GM21360 (cell line): Measurements from ENCODE around the gene TMEM131.
"Not testable (repeated sequence)": the region's sequence is repeated elsewhere in the genome, so short reads cannot be mapped to it uniquely, and the experiment has no call there.

ENCODE experiments used
- ATAC-seq: cut with Tn5 transposase; IDR thresholded peaks from one replicate; pipeline ENCODE4 v1.9.1; 2021; ENCODE audit warnings: mild to moderate bottlenecking, moderate library complexity; ENCODE audit not compliant: unreplicated experiment

Gene TMEM131

DNA sequence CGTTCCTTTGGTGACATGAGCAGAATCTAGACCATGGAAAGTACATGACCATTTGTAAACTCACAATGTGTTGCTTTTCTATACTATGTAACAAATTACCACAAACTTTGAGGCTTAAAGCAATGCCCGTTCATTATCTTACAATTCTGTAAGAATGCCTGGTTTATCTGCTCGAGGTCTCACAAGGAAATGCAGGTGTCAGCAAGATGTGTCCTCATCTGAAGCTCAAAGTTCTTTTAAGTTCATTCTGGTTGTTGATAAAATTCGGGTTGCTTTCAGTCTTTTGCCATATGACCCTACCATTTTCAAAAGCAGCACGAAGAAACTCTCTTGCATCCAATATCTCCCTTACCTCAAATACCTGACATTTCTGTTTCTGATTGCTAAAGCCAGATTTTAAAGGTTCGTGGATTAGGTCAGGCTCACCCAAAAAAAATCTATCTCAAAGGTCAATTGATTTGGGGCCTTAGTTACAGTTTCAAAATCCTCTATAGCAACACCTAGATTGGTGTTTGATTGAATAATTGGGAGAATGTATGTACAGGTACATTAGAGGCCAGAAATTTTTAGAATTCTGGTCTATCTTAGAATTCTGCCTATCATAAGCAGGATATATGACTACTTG is 125.9 kb downstream of the TMEM131 start:
- ATAC-seq = no peak

DNA sequence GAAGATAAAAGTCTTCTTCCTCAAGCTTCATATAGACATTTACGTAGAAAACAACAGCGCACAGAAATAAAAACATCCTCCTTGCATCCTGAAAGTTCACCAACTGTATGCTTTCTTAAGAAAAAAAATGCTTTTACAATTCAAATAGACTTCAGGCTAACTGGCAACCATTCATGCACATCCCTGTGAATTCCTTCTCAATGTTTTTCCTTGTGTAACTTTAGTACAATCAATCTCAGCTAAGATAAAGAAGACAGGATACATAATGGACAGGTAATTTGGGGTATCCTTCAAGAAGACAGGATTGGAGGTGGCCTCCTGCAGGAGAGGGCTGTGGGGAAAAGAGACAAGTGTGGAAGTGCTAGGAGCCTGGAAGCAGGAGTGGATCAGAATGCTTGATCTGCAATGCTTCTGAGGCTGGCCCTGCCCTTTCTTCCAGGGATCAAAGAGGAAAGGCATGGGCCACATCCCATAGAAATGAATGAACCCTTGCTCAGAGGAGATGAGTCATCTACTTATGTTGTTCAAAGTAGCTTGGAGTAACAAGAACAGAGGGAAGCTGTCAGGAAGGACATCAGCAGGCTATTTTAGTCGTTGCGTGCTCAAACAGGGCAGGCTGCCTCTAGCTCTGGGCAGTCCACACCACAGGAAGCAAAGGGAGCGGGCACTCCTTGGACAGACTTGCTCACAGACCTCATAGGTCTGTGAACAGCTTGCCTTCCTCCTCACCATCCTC is 126.6 kb downstream of the TMEM131 start:
- ATAC-seq = no peak

DNA sequence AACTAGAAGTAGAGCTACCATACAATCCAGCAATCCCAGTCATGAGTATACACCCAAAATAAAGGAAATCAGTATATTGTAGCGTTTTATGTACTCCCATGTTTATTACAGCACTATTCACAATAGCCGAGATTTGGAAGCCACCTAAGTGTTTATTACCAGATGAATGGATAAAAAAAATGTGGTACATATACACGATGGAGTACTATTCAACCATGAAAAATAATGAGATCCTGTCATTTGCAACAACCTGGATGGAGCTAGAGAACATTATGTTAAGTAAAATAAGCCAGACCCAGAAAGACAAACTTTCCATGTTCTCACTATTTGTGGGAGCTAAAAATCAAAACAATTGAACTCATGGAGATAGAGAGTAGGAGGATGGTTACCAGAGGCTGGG is 131.9 kb downstream of the TMEM131 start:
- no peak for ATAC-seq

DNA sequence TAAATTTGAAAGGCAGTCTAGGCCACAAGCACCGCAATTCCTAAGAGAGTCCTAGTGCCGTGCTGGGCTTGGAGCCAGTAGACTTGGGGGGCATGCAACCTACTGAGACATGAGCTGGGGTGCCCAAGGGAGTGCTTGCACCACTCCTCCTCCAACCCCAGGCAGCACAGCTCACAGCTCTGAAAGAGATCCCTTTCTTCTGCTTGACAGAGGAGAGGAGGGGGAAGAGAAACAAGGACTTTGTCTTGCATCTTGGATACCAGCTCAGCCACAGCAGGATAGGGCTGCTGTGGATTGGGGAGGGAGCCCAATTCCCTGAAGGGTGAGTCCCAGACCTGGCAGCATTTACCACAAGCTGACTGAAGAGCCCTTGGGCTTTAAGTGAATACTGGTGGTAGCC is 134.6 kb downstream of the TMEM131 start:
- ATAC-seq = no peak

DNA sequence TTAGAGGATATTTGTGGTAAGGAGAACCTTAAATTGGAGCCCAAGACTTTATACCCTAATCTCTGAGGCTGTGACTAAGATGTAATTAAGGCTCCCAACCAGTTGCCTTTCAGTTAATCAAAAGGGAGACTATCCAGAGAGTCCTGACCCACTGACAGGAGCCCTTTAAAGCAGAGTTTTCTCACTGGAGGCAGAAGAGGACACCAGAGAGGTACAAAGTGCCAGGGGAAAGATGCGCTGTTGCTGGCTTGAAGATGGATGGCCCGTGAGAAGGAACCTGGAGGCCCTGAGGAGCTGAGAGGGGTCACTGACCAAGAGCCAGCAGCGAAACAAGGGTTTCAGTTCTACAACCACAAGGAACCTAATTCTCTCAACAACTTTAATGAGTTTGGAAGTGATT is 137.3 kb downstream of the TMEM131 start:
- ATAC-seq = no peak

DNA sequence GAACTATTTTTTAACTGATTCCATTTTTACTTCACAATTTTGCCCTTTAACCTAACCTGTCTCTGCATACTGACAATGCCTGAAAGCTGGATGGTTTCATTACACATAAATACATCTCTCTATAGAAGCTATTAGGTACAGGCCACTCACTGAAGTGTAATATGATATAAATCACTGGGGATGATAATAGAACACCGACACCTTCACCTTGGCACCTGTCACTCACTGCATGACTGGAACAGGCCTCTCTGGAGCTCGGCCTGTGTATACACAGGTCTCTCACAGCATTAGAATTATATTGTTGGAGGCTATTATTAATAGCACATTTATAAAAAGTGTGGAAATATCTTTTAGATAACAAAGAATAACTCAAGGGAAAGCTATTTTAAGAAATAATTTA is 138.2 kb downstream of the TMEM131 start:
- ATAC-seq = no peak

DNA sequence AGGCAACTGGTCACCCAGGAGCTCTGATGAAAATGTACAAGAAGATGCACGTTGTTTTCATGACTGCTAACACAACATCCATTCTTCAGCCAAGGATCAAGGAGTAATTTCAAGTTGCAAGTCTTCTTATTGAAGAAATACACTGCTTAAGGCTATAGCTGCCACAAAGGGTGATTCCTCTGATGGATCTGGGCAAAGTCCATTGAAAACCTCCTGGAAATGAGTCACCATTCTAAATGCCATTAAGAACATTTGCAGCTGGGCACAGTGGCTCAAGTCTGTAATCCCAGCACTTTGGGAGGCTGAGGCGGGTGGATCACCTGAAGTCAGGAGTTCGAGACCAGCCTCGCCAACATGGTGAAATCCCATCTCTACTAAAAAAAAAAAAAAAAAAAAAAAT is 142.7 kb downstream of the TMEM131 start:
- ATAC-seq = not testable (repeated sequence)

DNA sequence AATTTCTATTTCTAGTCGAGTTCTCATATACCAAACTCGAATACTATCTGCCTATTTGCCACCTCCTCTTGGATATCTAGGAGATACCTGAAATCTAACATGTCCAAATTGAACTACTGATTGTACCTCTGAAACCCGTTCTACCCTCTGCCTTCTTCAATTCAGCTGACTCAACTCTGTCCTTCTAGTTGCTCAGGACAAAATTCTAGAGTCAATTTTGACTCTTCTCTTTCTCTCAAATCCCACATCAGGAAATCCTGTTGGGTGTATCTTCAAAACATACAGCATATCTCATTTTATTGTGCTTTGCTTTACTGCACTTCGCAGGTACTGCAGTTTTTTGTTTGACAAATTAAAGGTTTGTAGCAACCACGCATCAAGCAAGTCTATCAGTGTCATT is 144.6 kb downstream of the TMEM131 start:
- no peak for ATAC-seq

DNA sequence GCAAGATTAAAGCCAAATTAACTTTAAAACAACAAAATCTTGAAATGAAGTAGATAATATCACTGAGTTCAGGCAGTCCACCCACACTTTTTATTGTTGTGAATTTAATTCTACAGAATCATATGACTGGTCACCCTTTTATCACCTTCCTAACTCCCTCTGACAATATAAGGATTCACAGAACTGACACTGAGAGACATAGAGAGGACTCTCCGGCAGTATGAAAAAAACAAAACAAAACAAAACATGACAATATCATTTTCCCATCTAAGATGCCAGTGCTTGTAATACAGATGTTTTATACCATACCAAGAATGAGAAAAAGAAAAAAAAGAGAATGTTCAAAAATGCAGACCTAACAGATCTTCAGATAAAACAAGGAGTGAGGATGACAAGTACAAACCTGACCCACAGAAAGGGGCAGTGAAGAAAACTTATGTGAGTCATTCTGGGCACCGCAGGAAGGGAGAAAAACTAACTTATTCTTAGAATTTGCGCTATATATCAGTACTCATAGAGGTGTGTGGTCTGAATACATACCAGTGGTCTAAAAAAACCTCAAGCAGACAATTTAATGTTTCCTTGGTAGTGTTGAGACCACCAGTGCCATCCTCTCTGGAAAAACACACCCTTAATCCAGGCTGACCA is 145.7 kb downstream of the TMEM131 start:
- peak; percentile 46 for ATAC-seq

DNA sequence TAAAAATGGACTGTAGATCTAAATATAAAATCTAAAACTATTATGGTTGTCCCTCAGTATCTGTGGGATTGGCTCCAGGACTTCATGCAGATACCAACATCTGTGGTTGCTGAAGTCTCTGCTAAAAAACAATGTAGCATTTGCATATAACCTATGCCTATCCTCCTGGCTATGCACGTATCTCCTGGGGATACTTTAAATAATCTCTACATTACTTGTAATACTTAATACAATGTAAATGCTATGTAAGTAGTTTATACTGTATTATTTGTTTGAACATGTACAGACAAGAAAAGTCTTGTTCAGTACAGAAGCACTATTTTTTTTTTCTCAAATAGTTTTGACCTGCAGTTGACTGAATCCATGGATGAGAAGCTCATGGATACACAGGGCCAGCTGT is 147.4 kb downstream of the TMEM131 start:
- ATAC-seq = no peak

DNA sequence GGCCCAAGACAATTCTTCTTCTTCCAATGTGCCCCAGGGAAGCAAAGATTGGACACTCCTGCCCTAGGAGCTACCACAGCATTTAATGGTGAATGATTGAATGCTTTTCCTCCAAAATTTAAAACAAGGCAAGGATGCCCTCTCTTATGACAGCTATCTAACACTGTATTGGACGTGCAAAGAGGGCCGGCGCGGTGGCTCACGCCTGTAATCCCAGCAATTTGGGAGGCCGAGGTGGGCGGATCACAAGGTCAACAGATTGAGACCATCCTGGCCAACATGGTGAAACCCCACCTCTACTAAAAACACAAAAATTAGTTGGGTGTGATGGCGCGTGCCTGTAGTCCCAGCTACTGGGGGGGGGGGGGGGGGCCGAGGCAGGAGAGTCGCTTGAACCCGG is 149.0 kb downstream of the TMEM131 start:
- ATAC-seq = not testable (repeated sequence)

DNA sequence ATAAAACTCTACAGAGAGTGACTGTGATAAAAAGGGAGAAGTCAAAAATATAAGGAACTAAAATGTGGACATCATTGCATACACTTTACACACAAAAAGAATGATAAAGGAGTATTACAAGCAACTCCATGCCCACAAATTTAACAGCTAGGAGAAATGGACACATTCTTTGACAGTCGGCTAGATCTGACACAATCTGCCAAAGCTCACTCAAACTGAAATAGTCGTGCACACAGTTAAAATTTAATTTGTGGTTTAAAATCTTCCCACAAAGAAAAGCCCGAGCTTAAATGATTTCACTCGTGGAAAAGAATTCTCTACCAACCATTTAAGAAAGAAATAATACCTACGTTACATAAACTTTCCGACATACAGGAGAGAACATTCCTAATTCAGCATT is 149.9 kb downstream of the TMEM131 start:
- ATAC-seq = no peak

DNA sequence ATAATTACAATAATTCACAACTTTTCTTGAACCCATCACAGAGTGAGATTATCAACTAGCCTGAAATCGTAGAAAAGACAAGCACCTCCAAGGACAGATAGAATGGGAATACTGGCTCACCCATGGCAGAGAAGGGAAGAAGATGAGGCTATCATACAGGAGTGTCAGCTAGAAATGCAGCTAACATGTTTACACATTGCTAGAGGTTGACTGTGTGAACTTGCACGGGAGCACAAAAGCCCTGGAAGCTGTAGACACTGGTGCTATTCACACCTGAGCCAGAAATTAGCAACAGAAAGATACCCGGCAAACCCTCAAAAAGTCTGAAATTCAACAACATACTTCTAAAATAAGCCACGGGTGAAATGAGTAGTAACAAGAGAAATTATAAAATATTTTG is 150.6 kb downstream of the TMEM131 start:
- ATAC-seq = no peak

DNA sequence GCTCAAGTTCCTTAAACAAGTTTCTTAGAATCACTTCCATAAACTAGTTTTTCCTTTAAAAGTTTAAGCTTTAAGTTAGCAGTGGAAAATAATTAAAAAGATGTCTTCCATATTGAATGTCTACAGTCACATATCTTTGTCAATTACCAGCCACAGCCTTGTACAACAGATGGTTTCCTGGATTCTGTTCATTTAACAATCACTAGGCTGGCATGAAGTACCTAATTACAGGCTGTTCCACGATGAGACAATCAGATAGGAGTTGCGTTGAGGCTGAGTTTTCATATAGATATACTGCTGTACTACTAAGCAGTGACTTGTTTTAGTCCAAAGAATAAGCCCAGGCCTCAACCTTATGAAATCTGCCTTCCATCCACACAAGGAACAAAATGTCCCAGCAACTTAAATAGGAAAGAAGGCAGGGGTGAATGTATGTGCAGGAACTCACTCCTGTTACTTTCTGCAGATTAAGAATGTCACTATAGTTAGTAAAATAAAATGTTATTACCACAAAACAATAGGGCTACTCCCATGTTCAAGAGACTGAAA is 151.4 kb downstream of the TMEM131 start:
- ATAC-seq = no peak

DNA sequence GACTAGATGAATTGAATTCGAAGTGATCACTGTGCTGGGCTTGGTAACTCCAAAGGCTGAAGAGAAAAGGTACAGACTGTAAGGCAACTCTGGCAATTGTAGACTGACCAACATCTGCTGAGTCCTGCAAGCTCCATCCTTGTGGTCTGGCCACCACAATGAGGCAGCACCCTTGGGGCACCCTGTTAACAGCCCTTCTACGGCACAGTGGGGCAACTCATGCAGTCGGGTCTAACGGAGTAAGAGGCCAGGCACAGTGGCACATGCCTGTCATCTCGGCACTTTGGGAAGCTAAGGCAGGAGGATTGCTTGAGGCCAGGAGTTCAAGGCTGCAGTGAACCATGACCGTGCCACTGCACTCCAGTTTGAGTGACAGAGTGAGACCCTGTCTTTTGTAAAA is 155.6 kb downstream of the TMEM131 start:
- no peak for ATAC-seq

DNA sequence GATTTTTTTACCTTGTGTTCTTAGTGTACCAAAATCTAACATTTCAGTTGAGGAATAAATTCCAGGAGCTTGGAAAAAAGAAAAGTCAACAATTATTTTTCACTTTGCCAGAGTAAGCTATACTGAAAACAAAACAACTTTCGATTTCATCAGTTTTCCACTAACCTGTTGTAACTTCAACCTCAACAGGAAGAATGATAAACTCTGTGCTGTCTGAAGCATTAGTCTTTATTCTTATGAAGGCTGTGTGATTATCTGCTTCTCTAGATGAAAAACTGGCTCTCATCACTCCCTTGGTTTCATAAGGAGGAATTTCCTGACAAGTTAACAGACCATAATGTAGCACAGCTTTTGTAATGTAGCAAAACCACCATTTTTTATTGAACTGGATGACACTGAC is 161.1 kb downstream of the TMEM131 start:
- no peak for ATAC-seq

DNA sequence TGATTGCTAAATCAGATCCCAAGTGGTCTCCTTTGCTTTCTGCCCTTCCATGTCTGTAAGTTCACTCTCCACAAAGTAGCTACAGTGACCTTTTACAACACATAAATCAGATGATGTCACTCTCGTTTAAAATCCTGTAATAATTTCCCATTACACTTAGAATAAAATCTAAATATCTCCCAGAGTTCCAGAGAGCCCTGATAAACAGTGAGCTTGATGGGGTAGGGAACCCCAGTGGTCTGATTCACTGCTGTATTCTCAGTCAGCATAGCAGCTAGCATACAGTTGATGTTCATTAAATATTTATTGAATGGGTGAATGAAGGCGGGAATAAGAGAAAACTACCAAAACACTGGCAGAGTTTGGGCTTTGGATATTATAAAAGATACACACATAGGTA is 164.6 kb downstream of the TMEM131 start:
- ATAC-seq = no peak

DNA sequence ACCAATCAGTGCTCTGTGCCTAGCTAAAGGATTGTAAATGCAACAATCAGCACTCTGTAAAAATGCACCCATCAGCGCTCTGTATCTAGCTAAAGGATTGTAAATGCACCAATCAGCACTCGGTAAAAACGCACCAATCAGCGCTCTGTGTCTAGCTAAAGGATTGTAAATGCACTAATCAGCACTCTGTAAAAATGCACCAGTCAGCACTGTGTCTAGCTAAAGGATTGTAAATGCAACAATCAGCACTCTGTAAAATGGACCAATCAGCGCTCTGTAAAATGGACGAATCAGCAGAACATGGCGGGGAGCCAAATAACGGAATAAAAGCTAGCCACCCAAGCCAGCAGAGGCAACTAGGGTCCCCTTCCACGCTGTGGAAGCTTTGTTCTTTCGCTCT is 166.5 kb downstream of the TMEM131 start:
- ATAC-seq = not testable (repeated sequence)

DNA sequence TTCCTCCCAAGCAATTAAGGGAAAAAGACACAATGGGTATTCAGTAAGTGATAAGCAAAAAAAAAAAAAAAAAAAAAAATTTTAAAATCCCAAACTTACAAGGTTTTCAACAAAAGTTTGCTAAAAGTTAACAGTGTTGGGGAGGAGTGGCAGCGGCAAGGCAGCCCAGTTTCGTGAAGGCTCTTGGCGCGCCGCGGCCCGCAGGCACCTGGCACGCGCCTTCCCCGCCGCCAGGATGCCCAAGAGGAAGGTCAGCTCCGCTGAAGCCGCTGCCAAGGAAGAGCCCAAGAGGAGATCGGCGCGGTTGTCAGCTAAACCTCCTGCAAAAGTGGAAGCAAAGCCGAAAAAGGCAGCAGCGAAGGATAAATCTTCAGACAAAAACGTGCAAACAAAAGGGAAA is 168.7 kb downstream of the TMEM131 start:
- ATAC-seq = not testable (repeated sequence)

DNA sequence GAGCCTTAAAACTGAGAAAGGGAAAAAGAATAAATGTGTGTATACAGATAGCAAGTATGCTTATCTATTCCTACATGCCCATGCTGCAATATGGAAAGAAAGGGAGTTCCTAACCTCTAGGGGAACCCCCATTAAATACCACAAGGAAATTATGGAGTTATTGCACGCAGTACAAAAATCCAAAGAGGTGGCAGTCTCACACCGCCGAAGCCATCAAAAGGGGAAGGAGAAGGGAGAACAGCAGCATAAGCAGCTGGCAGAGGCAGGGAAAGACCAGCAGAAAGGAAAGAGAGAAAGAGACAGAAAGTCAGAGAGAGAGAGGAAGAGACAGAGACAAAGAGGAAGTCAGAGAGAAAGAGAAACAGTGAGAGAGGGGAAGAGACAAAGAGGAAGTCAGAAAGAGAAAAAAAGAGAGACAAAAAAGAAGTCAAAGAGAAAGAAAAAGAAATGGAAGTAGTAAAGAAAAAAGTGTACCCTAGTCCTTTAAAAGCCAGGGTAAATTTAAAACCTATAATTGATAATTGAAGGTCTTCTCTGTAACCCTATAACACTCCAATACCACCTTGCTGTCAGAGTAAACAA is 169.4 kb downstream of the TMEM131 start:
- not testable (repeated sequence) for ATAC-seq

DNA sequence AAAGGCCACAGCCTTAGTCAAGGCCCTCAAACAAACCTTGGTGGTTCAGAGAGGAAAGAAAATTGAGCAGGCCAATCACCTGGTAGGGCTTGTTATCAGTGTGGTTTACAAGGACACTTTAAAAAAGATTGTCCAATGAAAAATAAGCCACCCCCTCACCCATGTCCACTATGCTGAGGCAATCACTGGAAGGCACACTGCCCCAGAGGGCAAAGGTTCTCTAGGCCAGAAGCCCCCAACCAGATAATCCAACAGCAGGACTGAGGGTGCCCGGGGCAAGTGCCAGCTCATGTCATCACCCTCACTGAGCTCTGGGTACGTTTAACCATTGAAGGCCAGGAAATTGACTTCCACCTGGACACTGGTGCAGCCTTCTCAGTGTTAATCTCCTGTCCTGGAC is 171.7 kb downstream of the TMEM131 start:
- ATAC-seq = not testable (repeated sequence)

DNA sequence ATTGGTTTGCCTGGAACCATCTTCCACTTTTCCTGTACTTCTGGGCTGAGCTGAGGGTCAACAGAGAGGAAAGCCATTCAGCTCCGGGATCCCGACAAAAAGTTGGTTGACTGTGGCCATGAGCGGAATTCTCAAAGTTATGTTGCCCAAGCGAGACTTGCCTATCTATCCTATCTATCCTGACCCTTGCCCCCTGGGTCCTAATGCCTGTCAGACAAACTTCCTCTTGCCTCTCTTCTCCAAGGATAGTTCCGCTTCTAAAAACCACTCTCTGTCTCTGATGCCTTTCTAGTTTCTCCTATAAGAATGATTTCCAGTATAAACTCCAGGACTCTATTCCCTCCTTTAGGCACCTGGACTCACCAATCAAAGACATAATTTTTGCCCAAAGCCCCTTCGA is 173.9 kb downstream of the TMEM131 start:
- not testable (repeated sequence) for ATAC-seq
